Activated CD4-positive, alpha-beta T cell treated with anti-CD3 and anti-CD28 coated beads for 48 hours (primary cell): ENCODE results near the gene ASPSCR1.

Experiments used
- DNase-seq: peaks from one replicate; pipeline ENCODE4 v3.0.0-alpha.2; 2020

Gene ASPSCR1

GRCh38 chr17:82013772-82014321 is 36.4 kb downstream of the ASPSCR1 start:
- no peak for DNase-seq

GRCh38 chr17:82014432-82014831 is 37.0 kb downstream of the ASPSCR1 start:
- no peak for DNase-seq

GRCh38 chr17:82014971-82015310 is 37.5 kb downstream of the ASPSCR1 start:
- no peak for DNase-seq

- DNase-seq: no peak
These were observed 38.0 kb downstream of the ASPSCR1 start for GRCh38 chr17:82015311-82015971.

GRCh38 chr17:82016061-82016874 is 38.8 kb downstream of the ASPSCR1 start:
- no peak for DNase-seq

- no peak for DNase-seq
These were observed 39.5 kb downstream of the ASPSCR1 start for GRCh38 chr17:82016875-82017459.

- DNase-seq: no peak
These were observed 40.3 kb downstream of the ASPSCR1 start for GRCh38 chr17:82017612-82018151.

- DNase-seq: no peak
These were observed 40.9 kb downstream of the ASPSCR1 start for GRCh38 chr17:82018152-82018988.

- DNase-seq: no peak
These were observed 41.7 kb downstream of the ASPSCR1 start for GRCh38 chr17:82018989-82019689.

- DNase-seq: peak; percentile 84
These were observed 42.5 kb downstream of the ASPSCR1 start for GRCh38 chr17:82019690-82020571.

GRCh38 chr17:82020572-82021106 is 43.2 kb downstream of the ASPSCR1 start:
- DNase-seq: no peak

GRCh38 chr17:82021107-82021899 is 43.9 kb downstream of the ASPSCR1 start:
- DNase-seq: peak; percentile 73

GRCh38 chr17:82021900-82022309 is 44.5 kb downstream of the ASPSCR1 start:
- no peak for DNase-seq

- DNase-seq: no peak
These were observed 45.0 kb downstream of the ASPSCR1 start, which contains the start of gene CENPX for GRCh38 chr17:82022310-82022980. TSS of gene CENPX (minus strand) at chr17:82022878. CDS start at chr17:82022861, 17 bp downstream.

- peak; percentile 100 for DNase-seq
These were observed 45.6 kb downstream of the ASPSCR1 start, which contains the start of gene LRRC45 for GRCh38 chr17:82022981-82023446. TSS of gene LRRC45 (plus strand) at chr17:82023305. CDS start at chr17:82023644, 339 bp downstream.

- DNase-seq: peak; percentile 45
These were observed 46.2 kb downstream of the ASPSCR1 start for GRCh38 chr17:82023447-82024241.

- DNase-seq: no peak
These were observed 47.4 kb downstream of the ASPSCR1 start for GRCh38 chr17:82024859-82025258.
